H9 (cell line): ENCODE results near the gene CNKSR1. TPM values are rescaled to one million over a fixed set of nuclear protein-coding genes. Genes with fewer than 3 reads are reported as not detected.

Source experiments
- DNase-seq: peaks from one replicate; pipeline ENCODE4 v3.0.0-alpha.2; 2017
- H2AFZ ChIP-seq: one replicate; pipeline ENCODE4 v1.6.1; 2013; ENCODE audit warnings: mild to moderate bottlenecking, low read length, control low read depth, moderate library complexity
- H2AK5ac ChIP-seq: 2 replicates; pipeline ENCODE4 v1.6.1; 2013; ENCODE audit warnings: low read length, control low read depth, mixed read lengths; ENCODE audit not compliant: insufficient read length
- H2BK120ac ChIP-seq: one replicate; pipeline ENCODE4 v1.6.1; 2013; ENCODE audit warnings: low read depth, mild to moderate bottlenecking, low read length, control low read depth, inconsistent platforms; ENCODE audit not compliant: poor library complexity, severe bottlenecking
- H2BK12ac ChIP-seq: 2 replicates; pipeline ENCODE4 v1.6.1; 2013; ENCODE audit warnings: low read length, control low read depth, mixed read lengths, low read depth; ENCODE audit not compliant: insufficient read length
- H2BK15ac ChIP-seq: 2 replicates; pipeline ENCODE4 v1.6.1; 2013; ENCODE audit warnings: low read depth, low read length, control low read depth
- H2BK20ac ChIP-seq: one replicate; pipeline ENCODE4 v1.6.1; 2013; ENCODE audit warnings: low read depth, mild to moderate bottlenecking, low read length, control low read depth, inconsistent platforms; ENCODE audit not compliant: poor library complexity, severe bottlenecking
- H2BK5ac ChIP-seq: 2 replicates; pipeline ENCODE4 v1.6.1; 2013; ENCODE audit warnings: low read length, control low read depth, mixed read lengths; ENCODE audit not compliant: insufficient read length
- H3K14ac ChIP-seq: 2 replicates; pipeline ENCODE4 v1.6.1; 2013; ENCODE audit warnings: low read length, control low read depth; ENCODE audit not compliant: insufficient read depth
- H3K18ac ChIP-seq: 2 replicates; pipeline ENCODE4 v1.6.1; 2013; ENCODE audit warnings: low read depth, mild to moderate bottlenecking, mixed read lengths, low read length, control low read depth; ENCODE audit not compliant: insufficient read length
- H3K23ac ChIP-seq: 2 replicates; pipeline ENCODE4 v1.6.1; 2013; ENCODE audit warnings: low read length, control low read depth, mixed read lengths, low read depth; ENCODE audit not compliant: insufficient read length
- H3K23me2 ChIP-seq: 2 replicates; pipeline ENCODE4 v1.6.1; 2013; ENCODE audit warnings: low read depth, mild to moderate bottlenecking, mixed read lengths, low read length, control low read depth; ENCODE audit not compliant: insufficient read length, poor library complexity, severe bottlenecking
- H3K27ac ChIP-seq: 2 replicates; pipeline ENCODE4 v1.5.1; 2013; ENCODE audit warnings: low read length, control low read depth, mixed read lengths, low read depth; ENCODE audit not compliant: insufficient read length
- H3K27me3 ChIP-seq: 2 replicates; pipeline ENCODE4 v1.6.1; 2013; ENCODE audit warnings: low read length, control low read depth, inconsistent platforms; ENCODE audit not compliant: insufficient read depth
- H3K4ac ChIP-seq: 2 replicates; pipeline ENCODE4 v1.6.1; 2013; ENCODE audit warnings: low read depth, mild to moderate bottlenecking, control low read depth, inconsistent platforms, low read length, moderate library complexity
- H3K4me1 ChIP-seq: 2 replicates; pipeline ENCODE4 v1.6.1; 2013; ENCODE audit warnings: low read length, control low read depth, inconsistent platforms; ENCODE audit not compliant: insufficient read depth
- H3K4me2 ChIP-seq: 2 replicates; pipeline ENCODE4 v1.6.1; 2013; ENCODE audit warnings: low read length, control low read depth, mixed read lengths; ENCODE audit not compliant: insufficient read length, insufficient read depth
- H3K56ac ChIP-seq: 2 replicates; pipeline ENCODE4 v1.6.1; 2013; ENCODE audit warnings: low read depth, mild to moderate bottlenecking, mixed read lengths, low read length, control low read depth; ENCODE audit not compliant: insufficient read length
- H3K79me1 ChIP-seq: 2 replicates; pipeline ENCODE4 v1.6.1; 2013; ENCODE audit warnings: low read depth, mild to moderate bottlenecking, moderate library complexity, low read length, control low read depth, inconsistent platforms; ENCODE audit not compliant: insufficient read depth, poor library complexity, severe bottlenecking
- H3K79me2 ChIP-seq: 2 replicates; pipeline ENCODE4 v1.6.1; 2013; ENCODE audit warnings: low read length, control low read depth, inconsistent platforms; ENCODE audit not compliant: insufficient read depth
- H3K9ac ChIP-seq: 2 replicates; pipeline ENCODE4 v1.6.1; 2013; ENCODE audit warnings: low read length, control low read depth, mixed read lengths; ENCODE audit not compliant: insufficient read length; ENCODE audit errors: extremely low read depth
- H3K9me3 ChIP-seq: one replicate; pipeline ENCODE4 v1.6.1; 2013; ENCODE audit warnings: low read depth, low read length, inconsistent platforms; ENCODE audit not compliant: control insufficient read depth
- H3T11ph ChIP-seq: one replicate; pipeline ENCODE4 v1.6.1; 2013; ENCODE audit warnings: mild to moderate bottlenecking, low read length, control low read depth, inconsistent platforms
- H4K20me1 ChIP-seq: one replicate; pipeline ENCODE4 v1.6.1; 2013; ENCODE audit not compliant: control insufficient read depth, insufficient read length, insufficient read depth
- H4K5ac ChIP-seq: 2 replicates; pipeline ENCODE4 v1.6.1; 2013; ENCODE audit warnings: low read depth, mild to moderate bottlenecking, mixed read lengths, low read length, control low read depth; ENCODE audit not compliant: insufficient read length
- H4K8ac ChIP-seq: replicated peaks from 2 replicates; pipeline ENCODE4 v1.6.1; 2013; ENCODE audit warnings: low read length, control low read depth, mixed read lengths, low read depth; ENCODE audit not compliant: insufficient read length
- H4K91ac ChIP-seq: 2 replicates; pipeline ENCODE4 v1.6.1; 2013; ENCODE audit warnings: low read depth, mild to moderate bottlenecking, moderate library complexity, mixed read lengths, low read length, control low read depth; ENCODE audit not compliant: insufficient read length
- H3K27ac Mint-ChIP-seq, 3 experiments: 2 replicates in 2 of 3; 3 replicates in 1 of 3; pipeline ENCODE4 v1.8.0; 2020 to 2021; ENCODE audit warnings: mixed read lengths in 3 of 3, mild to moderate bottlenecking in 1 of 3, moderate library complexity in 1 of 3
- H3K27me3 Mint-ChIP-seq: 2 replicates; pipeline ENCODE4 v1.8.0; 2021; ENCODE audit warnings: low read depth, mild to moderate bottlenecking, moderate library complexity, mixed read lengths
- H3K36me3 Mint-ChIP-seq, 3 experiments: 2 replicates in 2 of 3; 3 replicates in 1 of 3; pipeline ENCODE4 v1.8.0; 2020 to 2021; ENCODE audit warnings: low read depth in 3 of 3, mixed read lengths in 3 of 3; ENCODE audit not compliant: insufficient read depth in 1 of 3
- H3K4me1 Mint-ChIP-seq, 2 experiments: 2 replicates each; pipeline ENCODE4 v1.8.0; 2020; ENCODE audit warnings: mixed read lengths in 2 of 2
- H3K4me3 Mint-ChIP-seq, 2 experiments: 2 replicates in 1 of 2; 3 replicates in 1 of 2; pipeline ENCODE4 v1.8.0; 2020 to 2021; ENCODE audit warnings: mild to moderate bottlenecking in 2 of 2, mixed read lengths in 2 of 2, moderate library complexity in 1 of 2
- H3K9me3 Mint-ChIP-seq, 2 experiments: 2 replicates in 1 of 2; 3 replicates in 1 of 2; pipeline ENCODE4 v1.8.0; 2020; ENCODE audit warnings: mild to moderate bottlenecking in 2 of 2, mixed read lengths in 2 of 2, moderate library complexity in 1 of 2
- WGBS: extraction: QIAGEN DNeasy Blood & Tissue Kit; methylation state at CpG from one replicate; pipeline ENCODE4 v1.1.7; 2013; ENCODE audit warnings: missing lambda C conversion rate, low lambda C conversion rate, mixed read lengths; ENCODE audit not compliant: insufficient read length; ENCODE audit errors: extremely low coverage; 5-methylcytosine and 5-hydroxymethylcytosine counted together
- total RNA-seq: library from RNA; stranded (reverse); gene quantifications from 2 replicates; pipeline ENCODE4 v1.2.1, GENCODE V29; 2021
- TF ChIP-seq, protein P1 (sequence below): fragments of 200-600 bp; sonication (generic); conservative IDR thresholded peaks from 3 replicates; pipeline ENCODE4 v1.8.0; 2021; ENCODE audit warnings: antibody characterized with exemption, mild to moderate bottlenecking

The CNKSR1 gene
- total RNA-seq, 1 experiment from 2014 or later, result 26.3 TPM

DNA sequence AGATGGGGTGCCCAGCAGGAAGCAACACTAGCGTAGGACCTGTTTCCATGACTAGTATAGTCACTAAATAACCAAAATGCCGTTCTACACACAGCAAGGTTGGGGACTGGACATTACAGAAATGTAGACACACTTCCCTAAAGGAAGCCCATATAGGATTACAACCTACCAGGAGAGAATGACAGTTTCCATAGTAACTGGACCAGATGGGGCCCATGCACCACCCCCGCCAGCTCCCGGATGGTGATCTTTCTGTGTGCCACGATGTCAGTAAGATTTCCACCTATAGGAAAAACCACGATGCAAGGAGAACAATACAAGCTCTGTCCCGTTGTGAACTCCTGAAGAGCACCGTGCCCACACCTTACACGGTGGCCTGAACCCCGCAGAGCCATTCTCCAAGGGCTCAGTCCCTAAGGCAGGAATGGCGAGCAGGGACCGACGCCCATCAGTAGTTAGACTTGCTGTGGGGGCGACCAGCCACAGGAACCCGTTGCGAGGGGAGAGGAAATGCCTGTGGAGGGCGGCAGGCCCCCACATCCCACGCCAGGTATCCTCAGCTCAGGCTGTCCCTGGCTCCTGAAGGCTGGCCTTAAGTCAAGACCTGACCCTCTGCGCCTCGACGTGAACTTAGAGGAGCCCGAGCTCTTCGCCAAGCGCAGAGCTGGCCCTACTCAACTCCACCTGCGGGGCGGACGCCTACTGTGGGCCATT lies 43.1 kb downstream of the CNKSR1 start:
- Histone ChIP-seq H3K4me1 (no peaks in the 10 kb centered on the region), H3K79me1 (no peaks in the 10 kb centered on the region), H2BK12ac (no peak overlapping the region), H4K91ac (no peak overlapping the region), H3K27me3 (no peaks in the 10 kb centered on the region), H3K9ac (no peak overlapping the region), H2BK15ac (no peak overlapping the region), H3K9me3 (no peaks in the 10 kb centered on the region), H3T11ph (no peak overlapping the region), H3K23ac (no peak overlapping the region), H2BK20ac (no peak overlapping the region), H2BK120ac (no peak overlapping the region), H3K23me2 (peaks cover 5% of the 10 kb centered on the region), H4K20me1 (no peaks in the 10 kb centered on the region), H2AK5ac (no peak overlapping the region), H3K14ac (no peak overlapping the region), H3K56ac (no peak overlapping the region), H4K5ac (no peak overlapping the region), H3K4me2 (no peak overlapping the region), H3K27ac (no peak overlapping the region), H2AFZ (no peak overlapping the region), H3K4ac (no peak overlapping the region), H3K79me2 (no peaks in the 10 kb centered on the region), H2BK5ac (no peak overlapping the region), H3K18ac (no peak overlapping the region), H4K8ac (no peak overlapping the region)
- Mint-ChIP-seq H3K9me3 (no peaks in the 10 kb centered on the region), H3K4me1 (peaks cover 14 to 17% of the 10 kb centered on the region in 2 experiments), H3K27me3 (peaks cover 24% of the 10 kb centered on the region), H3K36me3 (no peaks in the 10 kb centered on the region), H3K4me3 (no peak overlapping the region), H3K27ac (no peak overlapping the region)
- no peak for DNase-seq
- no CpG with 5 or more reads among the region's 27 CpGs for WGBS
- TF ChIP-seq, protein P1, sequence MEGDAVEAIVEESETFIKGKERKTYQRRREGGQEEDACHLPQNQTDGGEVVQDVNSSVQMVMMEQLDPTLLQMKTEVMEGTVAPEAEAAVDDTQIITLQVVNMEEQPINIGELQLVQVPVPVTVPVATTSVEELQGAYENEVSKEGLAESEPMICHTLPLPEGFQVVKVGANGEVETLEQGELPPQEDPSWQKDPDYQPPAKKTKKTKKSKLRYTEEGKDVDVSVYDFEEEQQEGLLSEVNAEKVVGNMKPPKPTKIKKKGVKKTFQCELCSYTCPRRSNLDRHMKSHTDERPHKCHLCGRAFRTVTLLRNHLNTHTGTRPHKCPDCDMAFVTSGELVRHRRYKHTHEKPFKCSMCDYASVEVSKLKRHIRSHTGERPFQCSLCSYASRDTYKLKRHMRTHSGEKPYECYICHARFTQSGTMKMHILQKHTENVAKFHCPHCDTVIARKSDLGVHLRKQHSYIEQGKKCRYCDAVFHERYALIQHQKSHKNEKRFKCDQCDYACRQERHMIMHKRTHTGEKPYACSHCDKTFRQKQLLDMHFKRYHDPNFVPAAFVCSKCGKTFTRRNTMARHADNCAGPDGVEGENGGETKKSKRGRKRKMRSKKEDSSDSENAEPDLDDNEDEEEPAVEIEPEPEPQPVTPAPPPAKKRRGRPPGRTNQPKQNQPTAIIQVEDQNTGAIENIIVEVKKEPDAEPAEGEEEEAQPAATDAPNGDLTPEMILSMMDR, result no peak
